Neuronal stem cell (in vitro differentiated cells): ENCODE data around the gene EBPL.

ENCODE experiments used
- DNase-seq: peaks from one replicate; pipeline ENCODE4 v3.0.0-alpha.2; 2013; ENCODE audit warnings: low spot score
- H2AFZ ChIP-seq: one replicate; pipeline ENCODE4 v1.6.1; 2013; ENCODE audit warnings: mild to moderate bottlenecking, low read length, inconsistent platforms
- H2AK5ac ChIP-seq: 2 replicates; pipeline ENCODE4 v1.6.1; 2013; ENCODE audit warnings: low read depth, mild to moderate bottlenecking, inconsistent platforms, low read length, moderate library complexity, mixed read lengths
- H2BK120ac ChIP-seq: 2 replicates; pipeline ENCODE4 v1.6.1; 2013; ENCODE audit warnings: low read depth, mild to moderate bottlenecking, inconsistent platforms, low read length, moderate library complexity, mixed read lengths
- H2BK12ac ChIP-seq: one replicate; pipeline ENCODE4 v1.6.1; 2013; ENCODE audit warnings: low read length, inconsistent platforms
- H2BK15ac ChIP-seq: 2 replicates; pipeline ENCODE4 v1.6.1; 2013; ENCODE audit warnings: mild to moderate bottlenecking, low read length, inconsistent platforms, mixed read lengths
- H2BK5ac ChIP-seq: one replicate; pipeline ENCODE4 v1.6.1; 2013; ENCODE audit warnings: inconsistent platforms, mild to moderate bottlenecking, low read length, moderate library complexity
- H3K14ac ChIP-seq: one replicate; pipeline ENCODE4 v1.6.1; 2013; ENCODE audit warnings: low read length, inconsistent platforms
- H3K18ac ChIP-seq: 2 replicates; pipeline ENCODE4 v1.6.1; 2013; ENCODE audit warnings: low read length, inconsistent platforms
- H3K23ac ChIP-seq: 2 replicates; pipeline ENCODE4 v1.6.1; 2013; ENCODE audit warnings: low read depth, mild to moderate bottlenecking, mixed read lengths, low read length, inconsistent platforms; ENCODE audit not compliant: poor library complexity
- H3K27ac ChIP-seq: replicated peaks from 3 replicates; pipeline ENCODE4 v1.5.1; 2013; ENCODE audit warnings: low read length, inconsistent platforms
- H3K27me3 ChIP-seq, 3 experiments: 2 replicates each; pipeline ENCODE4 v1.6.1; 2013; ENCODE audit warnings: low read length in 3 of 3, mild to moderate bottlenecking in 2 of 3, inconsistent platforms in 1 of 3, low read depth in 1 of 3, mixed read lengths in 1 of 3, moderate library complexity in 1 of 3; ENCODE audit not compliant: control insufficient read depth in 3 of 3, insufficient read depth in 3 of 3
- H3K36me3 ChIP-seq, 2 donors: replicated peaks in 1 of 2; 2 replicates each; pipeline ENCODE4 v1.6.1; 2013; ENCODE audit warnings: low read length in 2 of 2; ENCODE audit not compliant: control insufficient read depth in 2 of 2, insufficient read depth in 2 of 2
- H3K4ac ChIP-seq: 2 replicates; pipeline ENCODE4 v1.6.1; 2013; ENCODE audit warnings: inconsistent platforms, mild to moderate bottlenecking, low read length, moderate library complexity
- H3K4me1 ChIP-seq, 2 donors: 1 replicate in 1 of 2; 2 replicates in 1 of 2; pipeline ENCODE4 v1.6.1; 2013; ENCODE audit warnings: low read length in 2 of 2, low read depth in 1 of 2; ENCODE audit not compliant: control insufficient read depth in 2 of 2, insufficient read depth in 1 of 2
- H3K4me2 ChIP-seq: one replicate; pipeline ENCODE4 v1.6.1; 2013; ENCODE audit warnings: mild to moderate bottlenecking, low read length, inconsistent platforms; ENCODE audit not compliant: insufficient read depth, poor library complexity, severe bottlenecking
- H3K4me3 ChIP-seq, 2 donors: 2 replicates each; pipeline ENCODE4 v1.5.1; 2013; ENCODE audit warnings: low read length in 2 of 2, mild to moderate bottlenecking in 2 of 2, inconsistent platforms in 1 of 2, moderate library complexity in 1 of 2
- H3K79me1 ChIP-seq: one replicate; pipeline ENCODE4 v1.6.1; 2013; ENCODE audit warnings: low read depth, mild to moderate bottlenecking, inconsistent platforms, low read length, moderate library complexity
- H3K9ac ChIP-seq: one replicate; pipeline ENCODE4 v1.6.1; 2013; ENCODE audit warnings: mild to moderate bottlenecking, low read depth, low read length, inconsistent platforms; ENCODE audit not compliant: poor library complexity
- H3K9me3 ChIP-seq, 2 donors: replicated peaks in 1 of 2; 2 replicates each; pipeline versions ENCODE3 to v1.6.1; 2013; ENCODE audit warnings: low read length in 2 of 2, mild to moderate bottlenecking in 2 of 2, inconsistent platforms in 1 of 2, low read depth in 1 of 2, mixed read lengths in 1 of 2, moderate library complexity in 1 of 2; ENCODE audit not compliant: control insufficient read depth in 2 of 2, insufficient read depth in 1 of 2
- H4K8ac ChIP-seq: one replicate; pipeline ENCODE4 v1.6.1; 2013; ENCODE audit warnings: low read depth, mild to moderate bottlenecking, inconsistent platforms, low read length, moderate library complexity
- H4K91ac ChIP-seq: one replicate; pipeline ENCODE4 v1.6.1; 2013; ENCODE audit warnings: low read length, low read depth, mild to moderate bottlenecking, inconsistent platforms; ENCODE audit not compliant: poor library complexity
- WGBS, 2 donors: extraction: QIAGEN DNeasy Blood & Tissue Kit; methylation state at CpG; one replicate each; pipeline ENCODE4 v1.1.7; 2013; ENCODE audit warnings: missing lambda C conversion rate in 2 of 2, mixed read lengths in 1 of 2; ENCODE audit not compliant: insufficient read length in 2 of 2, insufficient replicate concordance in 1 of 2; ENCODE audit errors: extremely low coverage in 2 of 2; 5-methylcytosine and 5-hydroxymethylcytosine counted together

EBPL gene

DNA sequence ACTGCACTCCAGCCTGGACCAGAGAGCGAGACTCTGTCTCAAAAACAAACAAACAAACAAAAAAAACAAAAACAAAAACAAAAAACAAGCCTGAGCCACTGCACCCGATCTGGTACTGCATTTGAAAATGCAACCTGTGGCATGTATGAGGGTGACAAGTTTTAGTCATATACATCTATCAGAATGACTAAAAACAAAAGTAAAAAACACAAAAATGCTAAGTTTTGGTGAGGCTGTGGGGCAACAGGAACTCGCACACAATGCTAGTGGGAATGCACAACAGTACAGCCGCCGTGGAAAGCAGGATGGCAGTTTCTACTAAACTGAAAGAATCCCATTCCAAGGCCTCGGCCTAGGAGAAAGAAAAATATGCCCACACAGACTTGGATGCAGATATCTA, 7.8 kb downstream of the EBPL start:
- WGBS, 2 donors: no CpG with 5 or more reads among the region's 6 CpGs
- Histone ChIP-seq H3K36me3 (peaks cover 15 to 49% of the 10 kb centered on the region in 2 donors), H3K79me1 (peaks cover 2% of the 10 kb centered on the region), H3K4me3 (no peak overlapping the region), H2AFZ (no peak overlapping the region), H2AK5ac (no peak overlapping the region), H3K4me2 (no peak overlapping the region), H3K9me3 (peaks cover 8% of the 10 kb centered on the region in 2 donors), H3K4ac (no peak overlapping the region), H3K27ac (no peak overlapping the region), H2BK120ac (no peak overlapping the region), H3K23ac (no peak overlapping the region), H4K8ac (no peak overlapping the region), H2BK15ac (no peak overlapping the region), H3K27me3 (no peaks in the 10 kb centered on the region), H2BK12ac (no peak overlapping the region), H3K18ac (no peak overlapping the region), H2BK5ac (no peak overlapping the region), H3K14ac (no peak overlapping the region), H4K91ac (no peak overlapping the region), H3K4me1 (peaks cover 0 to 2% of the 10 kb centered on the region in 2 donors), H3K9ac (no peak overlapping the region)
- no peak for DNase-seq

DNA sequence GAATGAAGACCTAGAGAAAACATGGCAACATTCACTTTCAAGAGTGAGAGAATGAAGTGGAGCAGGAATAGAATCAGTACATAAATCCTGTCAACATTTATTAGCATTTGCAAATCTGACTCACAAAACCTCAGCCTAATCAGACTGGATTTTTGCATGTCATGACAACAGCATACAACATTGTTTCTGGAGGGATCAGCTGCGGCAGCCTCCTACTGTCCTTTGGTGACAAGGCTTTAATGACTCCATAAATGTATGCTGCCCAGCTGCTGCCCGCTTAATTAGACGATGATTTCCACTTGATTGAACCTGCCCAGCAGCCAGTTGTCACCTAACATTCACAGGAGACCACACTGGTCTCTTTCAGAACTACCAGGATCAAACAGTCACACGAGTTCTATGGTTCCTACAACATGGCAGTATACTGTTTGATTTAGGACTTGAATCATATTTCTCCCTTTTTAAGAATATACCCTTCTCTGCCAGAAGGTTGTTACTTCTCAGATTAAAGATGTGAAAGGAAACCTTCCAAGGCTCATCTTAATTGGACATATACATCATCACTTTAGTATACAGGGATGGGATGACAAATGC, 9.3 kb downstream of the EBPL start:
- no peak overlapping the region for H3K18ac ChIP-seq
- no peak overlapping the region for H4K8ac ChIP-seq
- H2BK5ac ChIP-seq: no peak overlapping the region
- H3K4me3 ChIP-seq: no peak overlapping the region
- no peak overlapping the region for H3K14ac ChIP-seq
- H2BK15ac ChIP-seq: no peak overlapping the region
- H2AFZ ChIP-seq: no peak overlapping the region
- H2BK120ac ChIP-seq: no peak overlapping the region
- WGBS, 2 donors: no CpG with 5 or more reads among the region's 4 CpGs
- peaks cover 5% of the 10 kb centered on the region for H3K79me1 ChIP-seq
- H3K27ac ChIP-seq: no peak overlapping the region
- no peak overlapping the region for H4K91ac ChIP-seq
- peaks cover 11 to 44% of the 10 kb centered on the region in 2 donors for H3K36me3 ChIP-seq
- H3K4me1 ChIP-seq: peaks cover 0 to 2% of the 10 kb centered on the region in 2 donors
- no peak overlapping the region for H3K9ac ChIP-seq
- no peak overlapping the region for H3K4ac ChIP-seq
- H3K4me2 ChIP-seq: no peak overlapping the region
- DNase-seq: no peak
- no peak overlapping the region for H2AK5ac ChIP-seq
- no peaks in the 10 kb centered on the region for H3K27me3 ChIP-seq
- H2BK12ac ChIP-seq: no peak overlapping the region
- no peak overlapping the region for H3K23ac ChIP-seq
- peaks cover 12 to 13% of the 10 kb centered on the region in 2 donors for H3K9me3 ChIP-seq

DNA sequence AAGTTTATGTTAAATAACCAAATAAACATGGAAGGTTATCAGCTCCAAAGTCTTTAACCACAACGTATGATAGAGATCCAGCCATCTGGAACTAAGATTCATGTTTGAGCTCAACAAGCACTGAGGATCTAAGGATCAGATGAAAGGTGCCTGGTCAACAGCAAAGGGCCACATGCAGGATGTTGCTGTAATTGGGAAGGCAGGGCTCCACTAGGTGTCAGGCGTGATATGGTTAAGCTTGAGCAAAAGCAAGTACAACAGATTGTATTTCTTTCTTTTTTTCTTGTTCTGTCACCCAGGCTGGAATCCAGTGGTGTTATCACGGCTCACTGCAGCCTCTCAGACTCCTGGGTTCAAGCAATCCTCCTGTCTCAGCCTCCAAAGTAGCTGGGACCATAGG, 12.0 kb downstream of the EBPL start:
- Histone ChIP-seq H3K9ac (no peak overlapping the region), H3K4me2 (no peak overlapping the region), H3K79me1 (peaks cover 7% of the 10 kb centered on the region), H4K91ac (no peak overlapping the region), H3K9me3 (peaks cover 12 to 18% of the 10 kb centered on the region in 2 donors), H4K8ac (no peak overlapping the region), H2AK5ac (no peak overlapping the region), H2BK12ac (no peak overlapping the region), H2BK15ac (no peak overlapping the region), H3K27me3 (no peaks in the 10 kb centered on the region), H3K23ac (no peak overlapping the region), H3K27ac (no peak overlapping the region), H3K18ac (no peak overlapping the region), H2BK5ac (no peak overlapping the region), H3K4ac (no peak overlapping the region), H2BK120ac (no peak overlapping the region), H3K36me3 (peaks cover 12 to 43% of the 10 kb centered on the region in 2 donors), H2AFZ (no peak overlapping the region), H3K4me1 (peaks cover 0 to 2% of the 10 kb centered on the region in 2 donors), H3K4me3 (no peak overlapping the region), H3K14ac (no peak overlapping the region)
- no peak for DNase-seq
- WGBS, 2 donors: no CpG with 5 or more reads among the region's 3 CpGs

DNA sequence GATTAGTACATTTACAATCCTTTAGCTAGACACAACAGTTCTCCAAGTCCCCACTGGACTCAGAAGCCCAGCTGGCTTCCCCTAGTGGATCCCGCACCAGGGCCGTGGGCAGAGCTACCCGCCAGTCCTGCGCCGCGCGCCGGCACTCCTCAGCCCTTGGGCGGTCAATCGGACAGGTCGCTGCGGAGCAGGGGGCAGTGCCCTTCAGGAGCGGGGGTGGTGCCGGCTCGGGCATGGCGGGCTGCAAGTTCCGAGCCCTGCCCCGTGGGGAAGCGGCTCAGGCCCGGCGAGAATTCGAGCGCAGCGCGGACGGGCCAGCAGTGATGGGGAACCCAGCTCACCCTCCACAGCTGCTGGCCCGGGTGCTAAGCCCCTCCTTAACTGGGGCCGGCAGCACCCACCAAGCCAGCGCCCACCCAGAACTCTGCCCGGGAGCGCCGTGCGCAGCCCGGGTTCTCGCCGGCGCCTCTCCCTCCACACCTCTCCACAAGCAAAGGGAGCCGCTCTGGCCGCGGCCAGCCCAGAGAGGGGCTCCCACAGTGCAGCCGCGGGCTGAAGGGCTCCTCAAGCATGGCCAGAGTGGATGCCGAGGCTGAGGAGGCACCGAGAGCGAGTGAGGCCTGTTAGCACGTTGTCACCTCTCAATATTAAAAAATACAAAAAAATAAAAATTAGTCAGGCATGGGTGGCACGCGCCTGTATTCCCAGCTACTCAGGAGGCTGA, 12.9 kb downstream of the EBPL start:
- WGBS, 2 donors: no CpG with 5 or more reads among the region's 48 CpGs

More for the DNA sequence above, 12.9 kb downstream of the EBPL start:
- Histone ChIP-seq H3K4ac (no peak overlapping the region), H2AFZ (no peak overlapping the region), H3K23ac (no peak overlapping the region), H3K18ac (no peak overlapping the region), H4K91ac (no peak overlapping the region), H3K4me1 (peaks cover 0 to 2% of the 10 kb centered on the region in 2 donors), H2BK120ac (no peak overlapping the region), H4K8ac (no peak overlapping the region), H2BK5ac (no peak overlapping the region), H3K27me3 (no peaks in the 10 kb centered on the region), H3K27ac (no peak overlapping the region), H3K9me3 (peaks cover 12 to 18% of the 10 kb centered on the region in 2 donors), H3K4me2 (no peak overlapping the region), H3K9ac (no peak overlapping the region), H2AK5ac (no peak overlapping the region), H2BK15ac (no peak overlapping the region), H3K36me3 (peaks cover 12 to 43% of the 10 kb centered on the region in 2 donors), H3K14ac (no peak overlapping the region), H3K4me3 (no peak overlapping the region), H2BK12ac (no peak overlapping the region), H3K79me1 (peaks cover 7% of the 10 kb centered on the region)
- DNase-seq: no peak
